Esophagus (tissue), 2 donors: Measurements from ENCODE around the gene USP11. TPM values are rescaled to one million over a fixed set of nuclear protein-coding genes. Genes with fewer than 3 reads are reported as not detected.
"Not testable (repeated sequence)": the region's sequence is repeated elsewhere in the genome, so short reads cannot be mapped to it uniquely, and the experiment has no call there.

ENCODE experiments used
- H3K27ac ChIP-seq, 2 donors: one replicate each; pipeline ENCODE4 v1.5.1; 2013; ENCODE audit warnings: low read depth in 2 of 2, mild to moderate bottlenecking in 2 of 2, inconsistent platforms in 1 of 2, low read length in 1 of 2, moderate library complexity in 1 of 2
- H3K27me3 ChIP-seq, 2 donors: one replicate each; pipeline ENCODE4 v1.6.1; 2013; ENCODE audit warnings: low read length in 2 of 2, control low read depth in 1 of 2, mild to moderate bottlenecking in 1 of 2; ENCODE audit not compliant: insufficient read depth in 2 of 2, control insufficient read depth in 1 of 2
- H3K36me3 ChIP-seq, 2 donors: one replicate each; pipeline ENCODE4 v1.6.1; 2013; ENCODE audit warnings: low read length in 1 of 2; ENCODE audit not compliant: control insufficient read depth in 2 of 2, insufficient read depth in 2 of 2
- H3K4me1 ChIP-seq, 2 donors: one replicate each; pipeline ENCODE4 v1.6.1; 2013; ENCODE audit warnings: low read length in 1 of 2; ENCODE audit not compliant: control insufficient read depth in 2 of 2, insufficient read depth in 2 of 2
- H3K4me3 ChIP-seq, 2 donors: one replicate each; pipeline ENCODE4 v1.5.1; 2013; ENCODE audit warnings: low read length in 2 of 2, mild to moderate bottlenecking in 2 of 2, low read depth in 1 of 2, moderate library complexity in 1 of 2
- H3K9me3 ChIP-seq, 2 donors: one replicate each; pipeline ENCODE4 v1.6.1; 2013; ENCODE audit warnings: mild to moderate bottlenecking in 2 of 2, low read depth in 1 of 2, low read length in 1 of 2, moderate library complexity in 1 of 2; ENCODE audit not compliant: control insufficient read depth in 2 of 2, insufficient read depth in 1 of 2
- WGBS, 2 donors: extraction: QIAGEN DNeasy Blood & Tissue Kit; methylation state at CpG; one replicate each; pipeline ENCODE4 v1.1.7; 2013; 5-methylcytosine and 5-hydroxymethylcytosine counted together
- polyA plus RNA-seq, 2 donors: library from polyadenylated mRNA; stranded (reverse); fragments of 200-250 nt; gene quantifications; one replicate each; pipeline ENCODE4 v1.2.3, GENCODE V29; 2013
- donor health status: healthy with polysubstance abuse.
- donor health status: Bipolar disorder and iron deficiency.

USP11 gene
- polyA plus RNA-seq, 2 donors, result 11.3 to 13.6 TPM

- not testable (repeated sequence) for H3K27me3 ChIP-seq, H3K9me3 ChIP-seq, H3K4me3 ChIP-seq, H3K4me1 ChIP-seq, H3K36me3 ChIP-seq, H3K27ac ChIP-seq
- WGBS, 2 donors, result 91 to 94% methylated on average over 12 of the region's 12 CpGs
Measured at GRCh38 chrX:47257620-47258019, 24.8 kb downstream of the USP11 start.

- no peak overlapping the region for H3K4me3 ChIP-seq
- no peak overlapping the region for H3K27ac ChIP-seq
- no peaks in the 10 kb centered on the region for H3K4me1 ChIP-seq
- no peaks in the 10 kb centered on the region for H3K9me3 ChIP-seq
- no peaks in the 10 kb centered on the region for H3K36me3 ChIP-seq
- no peaks in the 10 kb centered on the region for H3K27me3 ChIP-seq
- WGBS, 2 donors, result 63 to 66% methylated on average over 7 of the region's 7 CpGs
Measured at GRCh38 chrX:47264483-47265173, 31.8 kb downstream of the USP11 start.

GRCh38 chrX:47266643-47267042, 33.8 kb downstream of the USP11 start:
- H3K27me3 ChIP-seq, result no peaks in the 10 kb centered on the region
- no peaks in the 10 kb centered on the region for H3K4me1 ChIP-seq
- 73 to 81% methylated on average over 7 of the region's 7 CpGs for WGBS, 2 donors
- H3K9me3 ChIP-seq, result no peaks in the 10 kb centered on the region
- no peak overlapping the region for H3K27ac ChIP-seq
- no peaks in the 10 kb centered on the region for H3K36me3 ChIP-seq
- H3K4me3 ChIP-seq, result no peak overlapping the region

GRCh38 chrX:47272013-47272408, 39.2 kb downstream of the USP11 start:
- Histone ChIP-seq H3K9me3 (no peaks in the 10 kb centered on the region), H3K36me3 (no peaks in the 10 kb centered on the region), H3K4me1 (no peaks in the 10 kb centered on the region), H3K4me3 (no peak overlapping the region), H3K27ac (no peak overlapping the region), H3K27me3 (no peaks in the 10 kb centered on the region)
- WGBS, 2 donors, result 72% methylated on average over 2 of the region's 2 CpGs

GRCh38 chrX:47273011-47273730, 40.4 kb downstream of the USP11 start:
- WGBS, 2 donors, result 74 to 76% methylated on average over 7 of the region's 7 CpGs
- H3K27ac ChIP-seq, result no peak overlapping the region
- no peak overlapping the region for H3K4me3 ChIP-seq
- H3K27me3 ChIP-seq, result no peaks in the 10 kb centered on the region
- H3K36me3 ChIP-seq, result no peaks in the 10 kb centered on the region
- no peaks in the 10 kb centered on the region for H3K4me1 ChIP-seq
- no peaks in the 10 kb centered on the region for H3K9me3 ChIP-seq

GRCh38 chrX:47278691-47279090, 45.9 kb downstream of the USP11 start:
- no peaks in the 10 kb centered on the region for H3K27me3 ChIP-seq
- H3K4me3 ChIP-seq, result no peak overlapping the region
- WGBS, 2 donors, result 41 to 57% methylated on average over 2 of the region's 2 CpGs
- no peak overlapping the region for H3K27ac ChIP-seq
- H3K36me3 ChIP-seq, result no peaks in the 10 kb centered on the region
- H3K4me1 ChIP-seq, result no peaks in the 10 kb centered on the region
- no peaks in the 10 kb centered on the region for H3K9me3 ChIP-seq

GRCh38 chrX:47283015-47283771, 50.4 kb downstream of the USP11 start:
- Histone ChIP-seq H3K4me1 (no peaks in the 10 kb centered on the region), H3K27me3 (peaks cover 0 to 4% of the 10 kb centered on the region in 2 donors), H3K9me3 (no peaks in the 10 kb centered on the region), H3K27ac (no peak overlapping the region), H3K36me3 (no peaks in the 10 kb centered on the region), H3K4me3 (no peak overlapping the region)
- WGBS, 2 donors, result 49 to 67% methylated on average over 18 of the region's 18 CpGs

- WGBS, 2 donors, result 86 to 92% methylated on average over 9 of the region's 10 CpGs
- not testable (repeated sequence) for H3K4me3 ChIP-seq
Measured at GRCh38 chrX:47284616-47285015, 51.8 kb downstream of the USP11 start.

GRCh38 chrX:47285836-47286320, 53.1 kb downstream of the USP11 start:
- no peaks in the 10 kb centered on the region for H3K9me3 ChIP-seq
- H3K36me3 ChIP-seq, result no peaks in the 10 kb centered on the region
- H3K4me3 ChIP-seq, result no peak overlapping the region
- H3K4me1 ChIP-seq, result no peaks in the 10 kb centered on the region
- H3K27me3 ChIP-seq, result peaks cover 0 to 9% of the 10 kb centered on the region in 2 donors
- H3K27ac ChIP-seq, result no peak overlapping the region
- 59 to 62% methylated on average over 6 of the region's 6 CpGs for WGBS, 2 donors

More at GRCh38 chrX:47284616-47285015, 51.8 kb downstream of the USP11 start:
- not testable (repeated sequence) for H3K27ac ChIP-seq, H3K4me1 ChIP-seq, H3K9me3 ChIP-seq, H3K27me3 ChIP-seq, H3K36me3 ChIP-seq
